ENCODE results near the gene ADGRB2.

The ADGRB2 gene

DNA sequence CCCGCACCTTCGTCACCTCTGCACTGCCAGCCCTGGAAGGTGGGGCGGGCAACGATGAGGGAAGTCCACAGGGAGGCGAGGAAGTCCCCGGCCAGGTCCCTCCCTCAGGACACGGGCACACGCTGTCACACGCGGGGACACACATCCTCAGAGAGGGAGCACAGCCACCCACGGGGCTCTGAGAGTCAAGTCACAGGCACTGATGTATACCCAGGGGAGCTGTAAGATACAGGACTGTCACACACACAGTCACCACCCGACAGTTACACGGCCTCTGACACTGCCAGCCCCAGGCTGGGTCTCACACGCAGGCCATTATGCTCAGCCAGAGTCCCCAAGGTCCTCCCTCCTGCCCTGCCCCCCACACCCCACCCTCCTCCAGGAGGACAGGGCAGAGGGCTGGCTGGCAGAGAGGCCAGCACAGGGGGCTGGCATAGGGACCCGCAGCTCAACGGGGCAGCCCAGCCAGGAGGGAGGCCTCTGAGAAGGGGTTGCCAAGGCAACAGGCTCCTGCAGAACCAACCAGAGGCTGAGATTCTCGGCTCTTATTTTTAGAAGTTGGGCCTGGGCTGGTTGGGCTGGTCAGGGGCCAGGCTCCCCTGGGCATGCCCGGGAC is 17.7 kb upstream of the ADGRB2 start:
- no peak for DNase-seq (ENCODE audit: low spot score)

DNA sequence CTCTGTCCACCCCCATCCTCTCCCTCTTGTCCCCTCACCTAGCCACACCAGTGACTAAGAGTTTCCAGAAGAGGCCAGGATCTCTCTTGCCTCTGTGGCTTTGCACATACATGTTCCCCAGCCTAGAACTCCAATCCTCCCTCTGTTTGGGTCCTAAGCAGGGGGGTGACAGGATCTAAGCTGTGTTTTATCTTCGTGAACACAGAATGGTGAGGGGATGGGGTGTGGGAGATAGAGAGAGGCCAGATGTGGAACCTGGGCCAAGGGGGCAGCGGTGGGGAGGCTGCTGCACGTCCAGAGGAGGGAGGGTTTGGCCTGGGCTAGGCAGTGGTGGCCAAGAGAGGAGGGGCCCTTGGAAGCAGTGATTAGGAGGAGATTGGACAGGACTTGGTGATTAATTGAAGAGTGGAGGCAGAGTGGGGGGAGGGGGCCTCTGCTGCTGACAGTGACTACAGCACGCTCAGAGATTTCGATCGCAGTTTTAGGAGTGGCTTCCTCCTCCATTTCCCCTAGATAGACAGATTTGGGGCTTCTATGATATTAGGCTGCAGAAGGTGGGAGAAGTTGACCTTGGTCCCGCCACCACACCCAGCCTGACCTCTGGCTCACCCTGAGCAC is 17.1 kb upstream of the ADGRB2 start:
- no peak for DNase-seq (ENCODE audit: low spot score)

DNA sequence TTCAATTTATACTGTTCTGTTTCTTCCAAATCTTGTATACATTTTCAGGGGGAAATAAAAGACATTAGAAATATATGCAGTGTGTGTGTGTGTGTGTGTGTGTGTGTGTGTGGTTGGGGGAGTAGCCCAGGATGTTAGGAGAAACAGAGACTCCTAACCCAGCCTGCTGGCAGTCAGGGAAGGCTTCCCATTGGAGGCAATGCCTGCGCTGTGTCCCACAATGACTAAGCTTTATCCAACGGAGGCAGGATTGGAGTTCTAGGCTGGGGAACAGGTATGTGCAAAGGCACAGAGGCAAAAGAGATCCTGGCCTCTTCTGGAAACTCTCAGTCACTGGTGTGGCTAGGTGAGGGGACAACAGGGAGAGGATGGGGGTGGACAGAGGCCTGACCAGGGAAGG is 16.5 kb upstream of the ADGRB2 start:
- no peak for DNase-seq (ENCODE audit: low spot score)

DNA sequence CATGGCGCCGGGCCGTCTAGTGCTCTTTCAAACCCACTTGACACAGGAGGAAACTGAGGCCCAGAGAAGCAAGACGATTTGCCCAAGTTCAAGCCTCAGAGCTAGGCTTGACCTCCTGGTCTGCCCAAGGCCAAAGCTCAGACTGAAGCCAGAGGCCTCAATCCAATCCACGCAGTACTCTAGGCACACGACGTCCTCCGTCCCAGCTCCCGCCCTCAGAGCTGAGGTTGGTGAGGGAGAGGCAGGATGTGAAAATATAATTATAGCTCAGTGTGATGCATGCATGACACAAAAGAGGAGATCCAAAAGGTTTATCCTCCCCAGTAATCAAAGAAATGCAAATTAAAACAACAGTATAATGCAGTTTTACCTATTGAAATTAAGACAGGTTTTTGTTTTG is 15.5 kb upstream of the ADGRB2 start:
- no peak for DNase-seq (ENCODE audit: low spot score)

DNA sequence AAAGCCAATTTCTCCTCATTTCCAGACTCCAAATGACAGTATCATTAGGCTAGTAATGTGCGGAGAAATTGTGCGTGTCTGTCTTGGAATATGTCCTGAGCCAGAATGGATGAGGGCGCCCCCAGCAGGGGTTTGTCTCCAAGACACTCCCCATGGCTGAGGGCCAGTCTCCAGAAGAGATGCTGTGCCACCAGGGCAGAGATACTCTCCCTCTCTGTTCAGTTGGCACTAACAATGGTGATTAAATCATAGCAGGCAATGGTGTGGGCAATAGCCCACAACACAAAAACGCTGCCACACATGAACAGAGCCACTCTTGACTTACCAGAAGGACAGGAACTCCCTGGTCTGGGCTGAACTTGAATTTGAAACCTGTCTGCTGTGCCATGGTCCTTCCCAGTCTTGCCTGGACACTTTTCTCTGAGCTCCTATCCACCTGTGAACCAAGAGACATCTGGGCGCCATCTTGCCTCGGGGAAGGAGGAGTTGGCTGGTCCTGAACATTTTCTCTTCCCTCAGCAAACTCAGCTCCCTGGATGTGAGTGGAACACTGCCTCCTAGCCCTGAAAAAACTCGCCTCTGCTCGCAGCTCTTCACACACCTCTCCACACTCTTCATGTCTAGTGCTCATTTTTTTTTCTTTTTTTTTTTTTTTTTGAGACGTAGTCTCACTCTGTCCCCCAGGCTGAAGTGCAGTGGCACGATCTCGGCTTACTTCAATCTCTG is 14.8 kb upstream of the ADGRB2 start:
- no peak for DNase-seq (ENCODE audit: low spot score)

DNA sequence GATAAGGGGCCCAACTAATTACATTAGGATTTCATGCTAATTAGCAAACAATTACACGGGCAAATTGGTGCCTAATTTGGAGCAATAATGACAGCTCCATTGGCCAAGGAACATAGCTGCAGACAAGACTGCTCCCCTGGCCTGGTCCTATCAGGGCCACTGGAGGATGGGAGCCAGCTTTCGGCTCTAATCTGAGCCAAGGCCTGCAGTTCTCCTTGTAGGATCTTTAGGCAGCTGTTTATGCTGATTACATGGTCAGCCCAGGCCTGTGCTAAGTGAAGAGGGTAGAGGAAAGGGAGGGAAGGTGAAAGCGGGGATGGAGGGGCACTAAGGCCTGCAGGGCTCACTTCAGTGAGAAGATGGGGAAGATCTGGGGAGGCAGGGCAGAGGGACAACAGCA is 12.4 kb upstream of the ADGRB2 start:
- no peak for DNase-seq (ENCODE audit: low spot score)

DNA sequence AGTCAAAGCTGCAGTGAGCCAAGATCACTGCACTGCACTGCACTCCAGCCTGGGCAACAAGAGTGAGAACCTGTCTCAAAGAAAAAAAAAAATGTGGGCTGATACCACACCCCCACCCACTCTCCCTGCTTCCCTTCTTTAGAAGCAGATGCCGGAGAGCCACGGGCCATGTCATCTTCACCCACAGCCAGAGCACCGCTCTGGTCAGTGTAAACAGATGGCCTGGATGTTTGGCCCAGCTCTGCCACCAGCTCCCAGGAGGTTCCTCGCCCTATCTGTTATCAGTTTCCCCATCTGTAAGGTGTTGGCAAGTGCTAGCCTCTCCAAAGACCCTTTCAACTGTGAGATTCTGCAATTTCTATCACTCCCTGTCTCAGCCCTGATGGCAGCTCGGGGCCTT is 11.9 kb upstream of the ADGRB2 start:
- no peak for DNase-seq (ENCODE audit: low spot score)

DNA sequence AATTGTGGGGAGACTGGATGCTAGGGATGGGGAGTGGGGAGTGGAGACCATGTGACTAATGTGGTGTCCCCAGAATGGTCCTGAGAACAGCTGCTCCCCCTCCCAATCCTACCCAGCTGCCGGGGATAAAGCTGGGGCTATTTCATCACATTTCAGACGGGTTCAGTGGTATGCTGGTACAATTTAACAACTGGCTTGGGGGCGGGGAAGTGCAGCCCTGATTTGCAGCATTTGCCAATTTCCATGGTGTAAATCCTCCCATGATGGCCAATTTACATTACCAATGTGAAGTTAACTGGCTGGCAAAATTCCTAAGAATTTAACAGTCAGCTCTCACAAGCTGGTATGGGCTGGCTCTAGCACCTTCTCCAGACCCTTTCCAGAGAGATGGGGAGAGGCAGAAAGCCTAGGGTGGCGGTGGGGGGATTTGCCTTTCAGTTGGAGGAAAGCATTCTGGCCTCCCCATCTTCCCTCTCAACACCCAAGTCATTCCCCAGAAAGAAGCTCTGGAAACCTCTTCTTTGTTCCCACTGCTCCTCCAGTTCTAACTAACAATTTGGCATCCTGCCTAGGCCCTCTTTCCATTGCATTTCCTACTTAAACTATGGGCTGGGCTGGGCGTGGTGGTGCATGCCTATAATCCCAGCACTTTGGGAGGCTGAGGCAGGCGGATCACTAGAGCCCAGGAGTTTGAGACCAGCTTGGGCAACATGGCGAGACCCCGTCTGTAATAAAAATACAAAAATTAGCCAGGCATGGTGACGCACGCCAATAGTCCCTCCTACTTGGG is 11.3 kb upstream of the ADGRB2 start:
- DNase-seq (ENCODE audit: low spot score) = no peak

DNA sequence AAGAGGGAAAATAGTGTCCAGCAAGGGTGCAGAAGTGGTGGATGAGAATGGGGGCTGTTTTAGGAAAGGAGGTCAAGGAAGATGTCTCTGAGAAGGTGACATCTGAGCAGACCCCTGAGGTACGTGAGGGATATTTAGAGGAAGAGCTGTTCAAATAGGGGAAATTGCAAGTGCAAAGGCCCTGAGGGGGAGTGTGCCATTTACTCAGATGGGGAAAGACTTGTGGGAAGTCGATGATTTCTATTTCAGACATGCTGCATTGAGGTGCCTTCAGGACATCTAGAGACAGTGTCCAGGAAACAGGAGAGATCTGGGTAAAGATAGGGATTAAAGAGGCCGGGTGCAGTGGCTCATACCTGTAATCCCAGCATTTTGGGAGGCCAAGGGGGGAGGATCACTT is 10.4 kb upstream of the ADGRB2 start:
- DNase-seq (ENCODE audit: low spot score) = no peak

DNA sequence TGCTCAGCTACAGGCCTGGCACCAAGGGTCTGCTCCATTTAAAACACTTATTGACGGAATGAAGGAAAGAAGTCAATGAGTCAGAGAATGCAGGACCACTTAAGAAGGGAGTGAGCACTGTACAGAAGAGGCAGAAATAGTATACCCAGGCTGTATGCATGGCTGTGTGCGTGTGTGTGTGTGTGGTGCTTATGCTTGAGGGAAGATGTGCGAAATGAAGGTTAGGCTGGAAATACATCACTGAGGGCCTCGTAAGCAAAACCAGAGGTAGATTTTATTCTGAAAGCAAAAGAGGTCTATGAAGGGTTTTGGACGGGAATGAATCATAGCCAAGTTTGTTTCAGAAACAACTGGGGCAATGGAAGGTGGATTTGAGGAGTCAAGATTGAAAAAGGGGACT is 9.7 kb upstream of the ADGRB2 start:
- DNase-seq (ENCODE audit: low spot score) = no peak

DNA sequence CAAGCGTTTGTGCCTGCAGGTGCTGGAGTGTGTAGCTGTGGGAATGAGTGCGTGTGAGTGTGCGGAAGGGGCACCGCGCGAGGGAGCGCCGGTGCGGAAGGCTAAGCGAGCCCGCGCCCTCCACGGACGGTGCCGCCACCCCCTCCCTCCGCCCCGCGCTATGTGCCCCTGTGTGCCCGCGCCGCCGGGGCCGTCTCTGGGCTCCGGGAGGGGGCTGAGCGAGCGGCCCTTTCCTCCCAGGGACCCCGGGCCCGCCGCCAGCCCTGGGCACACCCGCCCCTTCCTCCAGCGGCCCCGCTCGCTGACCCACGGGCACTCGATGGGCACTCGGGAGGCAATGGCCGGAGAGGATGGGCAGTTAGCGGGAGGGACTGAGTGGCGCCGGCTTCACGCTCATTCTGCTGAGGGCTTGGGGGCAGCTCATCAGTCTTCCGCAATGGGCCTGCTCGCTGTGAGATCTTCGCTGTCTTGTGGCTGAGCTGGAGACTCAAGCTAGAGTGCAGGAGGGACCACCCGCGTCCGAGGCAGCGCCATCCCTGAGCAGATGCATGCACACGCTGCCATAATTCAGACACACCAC is 8.6 kb upstream of the ADGRB2 start:
- no peak for DNase-seq (ENCODE audit: low spot score)

DNA sequence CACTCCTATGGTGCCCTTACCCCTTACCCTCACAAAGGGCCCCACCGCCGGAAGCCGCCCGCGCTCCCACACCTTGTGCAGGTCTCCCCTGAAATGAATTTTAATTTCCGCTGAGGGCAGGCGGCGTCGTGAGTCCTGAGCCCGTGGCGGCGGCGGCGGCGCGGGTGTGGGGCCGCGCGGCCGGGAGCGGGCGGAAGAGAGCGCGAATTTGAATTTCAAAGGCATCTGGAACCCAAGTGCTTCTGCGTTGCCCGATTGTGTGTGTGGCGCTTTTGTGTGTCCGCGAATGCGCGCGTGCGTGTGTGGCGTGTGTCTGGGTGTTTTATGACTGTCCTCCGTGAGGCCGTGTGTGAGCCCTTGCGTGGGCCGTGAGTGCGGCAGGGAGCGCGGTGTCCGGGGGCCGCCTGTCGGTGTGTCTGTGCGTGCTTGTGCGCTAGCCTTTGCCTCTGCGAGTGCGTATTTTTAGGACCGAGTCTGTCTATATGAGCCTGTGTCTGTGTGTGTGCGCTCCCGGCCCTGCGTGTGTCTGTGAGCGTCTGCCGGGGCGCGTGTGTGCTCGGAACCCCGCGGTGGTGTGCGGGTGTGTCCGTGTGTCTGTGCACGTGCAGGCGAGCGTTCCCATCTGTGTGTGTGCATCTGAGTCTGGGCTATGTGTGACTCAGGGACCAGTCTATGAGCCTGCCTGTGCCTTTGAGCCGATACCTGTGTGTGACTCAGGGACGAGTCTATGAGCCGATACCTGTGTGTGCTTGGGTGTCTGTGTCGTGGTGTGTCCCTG is 7.9 kb upstream of the ADGRB2 start:
- DNase-seq (ENCODE audit: low spot score) = peak; percentile 33

DNA sequence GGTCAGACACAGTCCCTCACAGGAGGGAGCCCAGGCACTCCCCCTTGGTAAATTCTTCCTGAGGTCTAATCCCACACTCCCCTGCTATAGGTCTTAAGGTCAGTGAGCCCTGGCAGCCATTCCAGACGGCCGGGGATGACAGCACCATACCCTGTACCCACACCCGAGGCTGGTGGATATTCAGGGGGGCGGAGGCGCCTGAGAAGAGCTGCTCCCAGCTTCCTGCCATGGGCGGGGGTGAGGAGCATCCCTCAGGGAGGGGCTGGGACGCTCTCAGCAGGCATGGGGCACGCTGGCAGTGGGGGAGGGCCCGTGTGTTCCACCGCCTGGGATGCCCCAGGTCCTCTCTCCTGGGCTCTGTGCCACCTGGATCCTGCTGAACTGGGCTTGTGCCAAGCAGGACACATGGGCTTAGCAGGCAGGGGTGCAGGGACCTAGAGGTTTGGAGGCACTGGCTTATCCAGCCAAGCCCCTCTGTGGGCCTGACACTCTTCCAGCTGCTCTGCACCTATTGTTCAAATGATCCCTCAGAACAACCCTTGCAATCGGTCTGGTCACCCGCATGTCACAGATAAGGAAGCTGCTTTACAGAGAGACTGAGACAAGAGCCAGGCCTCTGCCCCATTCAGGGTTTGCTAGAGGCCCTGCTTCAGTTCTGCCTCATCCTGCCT is 5.7 kb upstream of the ADGRB2 start:
- no peak for DNase-seq (ENCODE audit: low spot score)

DNA sequence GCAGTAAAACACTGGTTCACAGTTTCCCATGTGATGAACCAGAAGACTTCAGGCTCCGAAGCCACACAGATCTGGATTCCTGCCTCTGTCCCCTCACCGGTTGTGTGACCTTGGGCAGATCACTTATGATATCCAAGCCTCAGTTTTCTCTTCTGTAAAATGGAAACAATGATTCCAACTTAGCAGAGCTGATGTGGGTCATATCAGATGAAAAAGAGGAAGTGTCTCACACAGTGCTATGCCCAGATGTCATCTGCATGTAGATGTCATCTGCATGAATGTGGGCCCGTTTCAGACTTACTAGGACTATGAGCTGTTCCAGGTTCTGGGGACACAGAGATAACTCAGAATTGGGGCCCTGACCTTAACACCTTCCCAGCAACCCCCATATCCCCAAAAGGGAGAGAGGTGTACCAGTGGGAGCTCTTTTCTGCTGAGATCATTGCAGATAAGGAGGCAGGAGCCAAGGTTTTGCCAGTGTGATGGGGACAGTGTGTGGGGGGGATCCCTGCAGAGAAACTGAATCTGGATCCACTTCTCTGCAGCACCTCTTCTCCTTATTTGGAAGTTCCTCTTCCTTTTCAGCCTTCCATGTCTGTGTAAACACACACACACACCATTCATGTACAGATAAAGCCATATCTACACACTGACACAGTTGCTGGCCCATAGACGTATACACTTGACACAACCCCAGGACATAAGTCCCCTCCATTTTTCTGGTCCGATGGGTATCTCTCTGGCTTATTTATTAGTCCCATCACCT is 5.0 kb upstream of the ADGRB2 start:
- DNase-seq (ENCODE audit: low spot score) = no peak

DNA sequence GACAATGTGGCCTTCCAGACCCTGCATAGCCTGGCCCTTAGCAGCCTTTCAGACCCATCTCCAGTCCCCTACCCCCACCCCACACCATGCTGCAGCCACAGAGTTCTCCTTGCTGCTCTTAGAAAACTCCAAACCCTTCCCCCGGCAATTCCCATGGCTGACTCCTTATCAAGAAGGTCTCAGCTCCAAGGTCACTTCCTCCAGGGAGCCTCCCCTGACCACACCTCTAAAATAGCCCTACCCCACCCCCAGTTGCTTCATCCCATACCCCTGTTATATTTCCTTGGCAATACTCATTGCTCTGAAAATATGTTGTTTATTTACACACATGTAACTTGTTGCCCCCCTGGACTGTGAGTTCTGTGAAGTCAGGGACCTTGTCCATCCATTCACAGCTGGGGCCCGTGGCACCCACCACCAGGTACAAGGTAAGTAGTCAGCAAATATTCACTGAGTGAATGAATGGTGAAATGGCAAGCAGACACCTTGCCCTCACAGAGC is 4.3 kb upstream of the ADGRB2 start:
- DNase-seq (ENCODE audit: low spot score) = no peak

DNA sequence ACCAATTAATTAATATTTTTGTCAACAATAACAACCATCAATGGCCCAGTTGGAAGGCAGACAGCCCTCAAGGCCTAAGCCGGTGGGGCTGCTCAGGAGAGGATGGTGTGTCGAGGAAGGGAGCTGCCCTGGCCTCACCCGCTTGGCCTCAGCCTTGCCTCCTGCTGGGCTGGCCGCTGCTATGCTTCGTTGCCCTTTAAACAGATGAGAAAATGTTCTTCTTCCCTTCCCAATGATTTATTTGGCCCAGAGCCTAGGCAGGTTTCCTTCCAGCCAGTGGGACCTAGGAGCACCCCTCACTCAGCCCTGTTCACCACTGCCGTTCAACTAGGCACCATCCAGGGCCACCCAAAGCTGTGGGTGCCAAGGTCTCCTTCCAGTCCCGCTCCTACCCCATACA is 3.1 kb upstream of the ADGRB2 start:
- no peak for DNase-seq (ENCODE audit: low spot score)

DNA sequence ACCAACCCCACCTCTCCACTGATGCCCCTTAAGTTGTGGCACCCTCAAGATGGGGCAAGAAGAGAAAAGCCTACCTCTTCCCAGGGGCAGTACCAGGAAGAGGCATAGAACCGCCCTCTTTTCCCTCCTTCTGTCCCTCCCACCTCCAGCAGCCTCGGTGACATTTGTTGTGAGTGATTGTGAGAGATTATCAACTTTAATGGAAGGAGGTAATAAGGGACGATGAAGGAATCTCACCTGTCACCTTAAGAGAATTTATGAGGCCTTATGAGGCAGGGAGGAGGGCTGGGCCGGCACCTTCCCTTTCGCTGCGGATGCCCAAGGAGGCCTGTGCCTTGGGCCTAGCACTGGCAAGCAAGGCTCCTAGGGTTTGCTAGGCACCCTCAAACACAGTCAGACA is 1.4 kb upstream of the ADGRB2 start:
- DNase-seq (ENCODE audit: low spot score) = no peak

DNA sequence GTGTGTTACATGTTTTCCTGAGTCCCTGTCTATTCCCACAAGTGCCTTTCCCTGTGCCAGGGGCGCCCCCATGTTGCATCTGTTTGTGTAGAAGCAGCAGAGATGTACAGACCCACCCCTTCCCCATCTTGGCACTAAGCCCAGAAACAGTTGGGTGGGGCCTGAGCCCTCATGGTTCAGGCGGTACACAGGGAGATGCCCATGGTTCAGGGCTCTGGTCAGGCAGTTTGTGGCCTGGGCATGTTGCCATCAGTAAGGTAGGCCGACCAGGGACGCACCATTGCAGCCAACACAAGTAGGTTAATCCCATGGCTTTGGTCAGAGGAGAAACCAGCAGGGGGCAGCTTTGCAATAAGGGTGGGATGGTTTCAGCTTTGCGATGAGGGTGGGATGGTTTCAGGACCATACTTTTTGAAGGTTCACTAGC is 914 bp upstream of the ADGRB2 start:
- DNase-seq (ENCODE audit: low spot score) = no peak

DNA sequence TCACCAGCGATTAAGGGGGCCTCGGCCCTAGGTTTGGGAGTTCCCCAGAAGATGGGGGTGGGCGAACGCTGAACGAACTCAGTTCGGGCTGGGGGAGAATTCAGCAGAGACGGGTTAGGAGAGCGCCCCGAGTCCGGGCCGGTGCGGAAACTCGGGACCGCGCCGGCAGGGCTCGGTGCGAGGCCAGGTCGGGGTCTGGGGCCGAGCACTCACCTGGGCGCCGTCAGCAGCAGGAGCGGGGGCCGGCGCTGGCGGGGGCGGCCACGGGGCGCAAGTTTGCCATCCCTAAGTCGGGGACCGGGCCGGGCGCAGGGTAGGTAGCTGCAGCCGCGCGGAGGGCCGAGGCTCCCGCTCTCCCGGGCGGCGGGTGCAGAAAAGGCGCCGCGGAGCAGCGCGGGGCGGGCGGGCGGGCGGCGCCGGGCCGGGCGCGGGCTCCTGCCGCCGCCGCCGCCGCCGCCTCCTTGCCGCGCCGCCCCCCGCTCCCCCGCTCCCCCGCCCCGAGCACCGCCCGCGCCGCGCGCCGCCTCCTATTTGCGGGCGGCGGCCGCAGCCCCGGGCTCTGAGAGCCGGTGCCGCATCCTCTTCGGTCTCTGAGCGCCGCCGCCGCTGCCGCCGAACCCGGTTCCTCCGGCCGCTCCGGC is 349 bp downstream of the ADGRB2 start:
- no peak for DNase-seq (ENCODE audit: low spot score)
